ENCODE measurements around the gene AIP. TPM values are rescaled to one million over a fixed set of nuclear protein-coding genes. Genes with fewer than 3 reads are reported as not detected.
A peak's percentile ranks its signal among the peaks of the same experiment; 100 is the strongest.

The AIP gene
- total RNA-seq, 4 donors from 2014 or later, result 38.7 to 52.5 (median 47.7) TPM

DNA sequence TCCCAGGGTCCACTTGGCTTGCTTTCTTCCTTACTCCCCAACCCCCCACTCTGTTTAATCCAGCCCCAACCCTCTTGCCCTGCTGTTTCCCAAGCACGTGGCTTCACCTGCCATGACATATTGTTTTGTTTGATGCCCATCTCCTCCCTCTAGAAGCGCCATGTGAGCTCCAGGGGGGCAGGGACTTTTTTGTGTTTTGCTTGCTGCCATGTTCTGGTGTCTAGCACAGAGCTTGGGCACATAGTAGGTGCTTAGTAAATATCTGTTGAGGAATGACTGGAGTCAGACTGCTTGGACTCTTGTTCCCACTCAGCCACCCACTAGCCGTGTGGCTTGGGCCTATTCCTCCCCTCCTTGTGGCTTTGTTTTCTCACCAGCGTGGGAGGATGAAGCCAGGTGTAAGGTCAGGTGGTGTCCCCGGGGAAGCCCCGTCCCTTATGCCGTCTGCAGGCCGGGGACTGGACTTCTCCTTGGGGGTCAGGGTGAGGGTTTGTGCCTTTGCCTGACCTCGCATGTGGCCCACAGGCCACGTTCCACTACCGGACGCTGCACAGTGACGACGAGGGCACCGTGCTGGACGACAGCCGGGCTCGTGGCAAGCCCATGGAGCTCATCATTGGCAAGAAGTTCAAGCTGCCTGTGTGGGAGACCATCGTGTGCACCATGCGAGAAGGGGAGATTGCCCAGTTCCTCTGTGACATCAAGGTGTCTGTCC, 3.8 kb downstream of the AIP start:
- no peak overlapping the region for H3K4me3 ChIP-seq (ENCODE audit: low read depth, poor library complexity, severe bottlenecking)
- 87 to 88% methylated on average over 19 to 20 of the region's 20 CpGs for WGBS, 2 donors
- intact Hi-C loops (cut with DNase I; ENCODE audit: low total_unique reads), result no loop called here
- no peak for TF ChIP-seq POLR2A (IDR thresholded peaks at IDR 0.05)
- TF ChIP-seq, protein P1, sequence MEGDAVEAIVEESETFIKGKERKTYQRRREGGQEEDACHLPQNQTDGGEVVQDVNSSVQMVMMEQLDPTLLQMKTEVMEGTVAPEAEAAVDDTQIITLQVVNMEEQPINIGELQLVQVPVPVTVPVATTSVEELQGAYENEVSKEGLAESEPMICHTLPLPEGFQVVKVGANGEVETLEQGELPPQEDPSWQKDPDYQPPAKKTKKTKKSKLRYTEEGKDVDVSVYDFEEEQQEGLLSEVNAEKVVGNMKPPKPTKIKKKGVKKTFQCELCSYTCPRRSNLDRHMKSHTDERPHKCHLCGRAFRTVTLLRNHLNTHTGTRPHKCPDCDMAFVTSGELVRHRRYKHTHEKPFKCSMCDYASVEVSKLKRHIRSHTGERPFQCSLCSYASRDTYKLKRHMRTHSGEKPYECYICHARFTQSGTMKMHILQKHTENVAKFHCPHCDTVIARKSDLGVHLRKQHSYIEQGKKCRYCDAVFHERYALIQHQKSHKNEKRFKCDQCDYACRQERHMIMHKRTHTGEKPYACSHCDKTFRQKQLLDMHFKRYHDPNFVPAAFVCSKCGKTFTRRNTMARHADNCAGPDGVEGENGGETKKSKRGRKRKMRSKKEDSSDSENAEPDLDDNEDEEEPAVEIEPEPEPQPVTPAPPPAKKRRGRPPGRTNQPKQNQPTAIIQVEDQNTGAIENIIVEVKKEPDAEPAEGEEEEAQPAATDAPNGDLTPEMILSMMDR (IDR thresholded peaks at IDR 0.05), result no peak
- DNase-seq (ENCODE audit: low spot score in 2 of 2), result no peak

DNA sequence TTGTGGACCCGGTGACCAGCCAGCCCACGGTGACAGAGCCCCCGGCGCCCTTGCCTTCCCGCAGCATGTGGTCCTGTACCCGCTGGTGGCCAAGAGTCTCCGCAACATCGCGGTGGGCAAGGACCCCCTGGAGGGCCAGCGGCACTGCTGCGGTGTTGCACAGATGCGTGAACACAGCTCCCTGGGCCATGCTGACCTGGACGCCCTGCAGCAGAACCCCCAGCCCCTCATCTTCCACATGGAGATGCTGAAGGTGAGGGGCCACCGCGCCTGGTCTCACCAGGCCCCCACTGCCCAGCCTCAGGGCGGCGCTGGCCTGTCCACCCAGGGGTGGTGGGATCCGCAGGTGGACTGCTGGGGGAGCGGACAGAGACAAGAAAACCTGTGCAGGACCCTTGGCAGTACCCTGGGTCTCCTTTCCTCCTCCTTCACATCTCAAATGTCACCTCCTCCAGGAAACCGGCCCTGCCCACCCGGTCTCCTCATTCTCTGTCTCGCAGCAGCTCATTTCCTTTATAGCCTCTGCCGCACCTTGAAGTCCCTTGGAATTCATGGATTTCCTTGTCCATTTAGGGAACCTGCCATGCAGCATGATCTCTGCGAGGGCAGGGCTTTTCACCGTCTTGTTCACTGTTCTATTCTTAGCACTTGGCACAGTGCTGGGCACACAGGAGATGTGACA, 6.5 kb downstream of the AIP start:
- 81 to 85% methylated on average over 17 to 18 of the region's 25 CpGs for WGBS, 2 donors
- no peak for TF ChIP-seq POLR2A (IDR thresholded peaks at IDR 0.05)
- TF ChIP-seq, protein P1 (IDR thresholded peaks at IDR 0.05), result no peak
- peak in 1 of 2 donors; percentile 80 for DNase-seq (ENCODE audit: low spot score in 2 of 2)
- intact Hi-C loops (cut with DNase I; ENCODE audit: low total_unique reads), result no loop called here
- no peak overlapping the region for H3K4me3 ChIP-seq (ENCODE audit: low read depth, poor library complexity, severe bottlenecking)

DNA sequence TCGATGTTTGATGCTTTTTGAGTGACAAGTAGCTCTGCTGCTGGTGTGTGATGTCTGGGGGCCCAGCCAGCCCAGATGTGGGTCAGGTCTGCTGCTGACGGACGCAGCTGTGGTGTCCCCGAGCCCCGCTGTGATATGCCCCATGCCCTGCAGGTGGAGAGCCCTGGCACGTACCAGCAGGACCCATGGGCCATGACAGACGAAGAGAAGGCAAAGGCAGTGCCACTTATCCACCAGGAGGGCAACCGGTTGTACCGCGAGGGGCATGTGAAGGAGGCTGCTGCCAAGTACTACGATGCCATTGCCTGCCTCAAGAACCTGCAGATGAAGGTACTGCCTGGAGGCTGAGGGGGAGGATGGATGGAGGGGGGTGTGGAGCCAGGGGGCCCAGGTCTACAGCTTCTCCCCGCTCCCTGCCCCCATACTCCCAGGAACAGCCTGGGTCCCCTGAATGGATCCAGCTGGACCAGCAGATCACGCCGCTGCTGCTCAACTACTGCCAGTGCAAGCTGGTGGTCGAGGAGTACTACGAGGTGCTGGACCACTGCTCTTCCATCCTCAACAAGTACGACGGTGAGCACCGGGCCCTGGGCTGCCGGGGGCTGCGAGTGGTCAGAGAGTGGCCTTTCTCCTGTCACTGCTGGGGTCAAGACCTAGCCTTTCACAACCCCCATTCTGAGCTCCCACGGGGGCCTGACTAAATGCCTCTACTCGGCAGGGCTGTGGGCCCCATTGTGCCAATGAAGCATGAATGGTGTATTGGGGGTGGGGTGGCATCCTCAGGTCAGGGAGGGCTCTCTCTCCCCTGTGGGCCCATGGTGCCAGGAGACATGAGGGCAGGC, 7.3 kb downstream of the AIP start:
- DNase-seq (ENCODE audit: low spot score in 2 of 2), result peak in 1 of 2 donors; percentile 68
- TF ChIP-seq, protein P1 (IDR thresholded peaks at IDR 0.05), result no peak
- intact Hi-C loops (cut with DNase I; ENCODE audit: low total_unique reads), result no loop called here
- H3K4me3 ChIP-seq (ENCODE audit: low read depth, poor library complexity, severe bottlenecking), result no peak overlapping the region
- 85 to 89% methylated on average over 20 to 23 of the region's 23 CpGs for WGBS, 2 donors

DNA sequence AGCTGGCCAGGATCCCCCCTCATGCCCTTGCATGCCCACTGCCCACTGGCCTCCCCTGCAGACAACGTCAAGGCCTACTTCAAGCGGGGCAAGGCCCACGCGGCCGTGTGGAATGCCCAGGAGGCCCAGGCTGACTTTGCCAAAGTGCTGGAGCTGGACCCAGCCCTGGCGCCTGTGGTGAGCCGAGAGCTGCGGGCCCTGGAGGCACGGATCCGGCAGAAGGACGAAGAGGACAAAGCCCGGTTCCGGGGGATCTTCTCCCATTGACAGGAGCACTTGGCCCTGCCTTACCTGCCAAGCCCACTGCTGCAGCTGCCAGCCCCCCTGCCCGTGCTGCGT, 7.9 kb downstream of the AIP start:
- 69% methylated on average over 15 of the region's 15 CpGs for WGBS, 2 donors
- no peak for TF ChIP-seq POLR2A (IDR thresholded peaks at IDR 0.05)
- TF ChIP-seq, protein P1 (IDR thresholded peaks at IDR 0.05), result no peak
- peak in 1 of 2 donors; percentile 85 for DNase-seq (ENCODE audit: low spot score in 2 of 2)
- intact Hi-C loops (cut with DNase I; ENCODE audit: low total_unique reads), result no loop called here
- H3K4me3 ChIP-seq (ENCODE audit: low read depth, poor library complexity, severe bottlenecking), result no peak overlapping the region

DNA sequence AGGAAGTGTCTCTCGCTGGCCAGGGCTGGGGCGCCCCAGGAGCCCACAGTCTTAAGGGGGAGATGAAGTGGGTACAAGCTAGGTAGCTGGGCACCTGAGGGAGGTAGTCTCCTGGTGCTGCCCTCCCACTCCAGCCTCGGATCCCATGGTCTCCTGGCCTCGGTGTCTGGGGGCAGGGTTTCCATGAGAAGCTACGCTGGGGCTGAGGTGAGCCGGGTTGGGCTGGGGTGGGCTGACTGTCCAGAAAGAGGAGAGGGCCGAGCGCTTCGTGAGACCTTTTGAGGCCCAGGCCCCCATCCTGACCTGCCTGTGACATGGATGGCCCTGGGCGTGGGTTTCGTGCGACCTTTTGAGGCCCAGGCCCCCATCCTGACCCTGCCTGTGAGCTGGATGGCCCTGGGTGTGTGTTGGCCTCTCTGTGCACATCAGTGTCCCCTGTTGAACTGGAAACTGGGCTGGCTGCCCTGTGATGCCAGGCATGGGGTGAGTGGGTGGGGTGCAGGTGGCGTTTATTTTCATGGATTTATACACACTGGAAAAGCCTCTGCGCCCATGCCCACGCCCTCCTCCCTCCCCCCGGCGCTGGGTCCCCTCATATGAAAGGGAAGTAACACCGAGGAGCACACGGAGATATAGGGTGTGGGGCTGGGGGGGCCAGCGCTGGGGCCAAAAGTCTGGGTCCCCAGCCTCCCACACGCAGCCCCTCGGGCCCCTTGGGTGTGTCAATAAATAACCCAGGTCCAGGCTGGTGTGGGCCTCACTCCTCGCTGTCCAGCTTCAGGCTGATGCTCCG, 8.6 kb downstream of the AIP start:
- H3K4me3 ChIP-seq (ENCODE audit: low read depth, poor library complexity, severe bottlenecking), result no peak overlapping the region
- TF ChIP-seq, protein P1 (IDR thresholded peaks at IDR 0.05), result no peak
- TF ChIP-seq POLR2A (IDR thresholded peaks at IDR 0.05), result no peak
- DNase-seq (ENCODE audit: low spot score in 2 of 2), result no peak
- WGBS, 2 donors, result 79 to 82% methylated on average over 12 to 22 of the region's 24 CpGs
- intact Hi-C loops (cut with DNase I; ENCODE audit: low total_unique reads), result no loop called here
